ENCODE data around the gene SAMD14. TPM values are rescaled to one million over a fixed set of nuclear protein-coding genes. Genes with fewer than 3 reads are reported as not detected.

Gene SAMD14
- total RNA-seq, 4 donors from 2014 or later = 0.53 to 2.5 (median 1.0) TPM

DNA sequence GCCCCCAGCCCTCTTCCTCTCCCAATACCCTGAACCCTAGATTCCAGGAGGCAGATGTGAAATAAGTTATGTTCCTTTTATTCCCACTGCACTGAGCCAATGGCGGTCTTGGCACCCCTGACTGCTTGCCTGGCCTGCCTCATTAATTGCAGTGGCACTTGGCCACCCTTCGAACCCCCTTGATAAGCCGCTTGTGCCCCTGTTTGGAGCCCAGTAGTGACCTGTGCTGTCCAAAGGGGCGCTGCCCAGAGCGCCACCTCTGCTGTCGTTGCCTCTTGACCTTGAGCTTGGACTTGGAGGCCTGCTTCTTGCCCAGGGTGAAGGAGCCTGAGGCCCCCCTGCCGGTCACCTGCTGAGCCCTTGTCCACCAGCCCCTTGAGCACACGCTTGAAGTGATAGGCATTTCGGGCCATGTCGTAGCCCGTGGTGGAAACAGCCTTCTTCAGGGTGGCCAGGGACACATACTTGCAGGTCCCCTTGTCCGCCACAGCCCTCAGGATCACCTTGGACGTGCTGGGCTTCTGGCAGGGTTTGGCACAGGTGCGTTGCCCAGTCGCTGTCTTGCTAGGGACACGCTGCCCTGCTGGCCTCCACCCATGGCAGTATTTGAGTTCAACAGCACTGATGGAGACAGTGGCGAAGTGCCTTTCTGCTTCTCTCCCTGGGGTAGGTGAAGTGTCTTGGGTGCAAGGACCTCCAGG, 41.6 kb upstream of the SAMD14 start:
- Histone ChIP-seq H3K9me3 (no peaks in the 10 kb centered on the region), H3K4me1 (peaks cover 0 to 12% (median 0%) of the 10 kb centered on the region in 4 donors)

DNA sequence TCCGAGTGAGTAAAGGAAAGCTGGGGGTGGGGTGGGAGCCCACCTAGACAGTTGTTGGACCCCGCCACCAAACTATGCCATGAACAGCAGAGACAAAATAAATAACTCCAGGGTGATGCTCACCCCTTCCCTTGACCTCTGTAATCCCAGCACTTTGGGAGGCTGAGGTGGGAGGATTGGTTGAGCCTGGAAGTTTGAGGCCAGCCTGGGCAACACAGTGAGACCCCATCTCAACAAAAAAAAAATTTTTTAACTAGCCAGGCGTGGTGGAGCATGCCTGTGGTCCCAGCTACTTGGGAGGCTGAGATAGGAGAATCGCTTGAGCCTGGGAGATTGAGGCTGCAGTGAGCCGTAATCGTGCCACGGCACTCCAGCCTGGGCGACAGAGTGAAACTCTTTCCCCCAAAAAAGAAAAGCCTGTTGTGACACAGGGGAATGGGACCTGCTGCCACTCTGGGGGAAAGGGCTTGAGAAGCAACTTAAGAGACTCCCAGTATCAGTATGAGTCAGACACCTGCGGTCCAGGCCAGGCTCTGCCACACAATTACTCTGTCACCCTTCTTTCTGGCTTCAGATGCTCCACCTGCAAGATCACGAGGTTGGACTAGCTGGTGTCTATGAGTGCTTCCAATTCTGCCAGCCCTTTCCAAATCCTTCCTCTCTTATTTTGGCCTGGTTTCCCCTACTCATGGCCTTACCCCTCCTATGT, 40.9 kb upstream of the SAMD14 start:
- no peak for TF ChIP-seq POLR2A (IDR thresholded peaks at IDR 0.05)
- TF ChIP-seq, protein P1, sequence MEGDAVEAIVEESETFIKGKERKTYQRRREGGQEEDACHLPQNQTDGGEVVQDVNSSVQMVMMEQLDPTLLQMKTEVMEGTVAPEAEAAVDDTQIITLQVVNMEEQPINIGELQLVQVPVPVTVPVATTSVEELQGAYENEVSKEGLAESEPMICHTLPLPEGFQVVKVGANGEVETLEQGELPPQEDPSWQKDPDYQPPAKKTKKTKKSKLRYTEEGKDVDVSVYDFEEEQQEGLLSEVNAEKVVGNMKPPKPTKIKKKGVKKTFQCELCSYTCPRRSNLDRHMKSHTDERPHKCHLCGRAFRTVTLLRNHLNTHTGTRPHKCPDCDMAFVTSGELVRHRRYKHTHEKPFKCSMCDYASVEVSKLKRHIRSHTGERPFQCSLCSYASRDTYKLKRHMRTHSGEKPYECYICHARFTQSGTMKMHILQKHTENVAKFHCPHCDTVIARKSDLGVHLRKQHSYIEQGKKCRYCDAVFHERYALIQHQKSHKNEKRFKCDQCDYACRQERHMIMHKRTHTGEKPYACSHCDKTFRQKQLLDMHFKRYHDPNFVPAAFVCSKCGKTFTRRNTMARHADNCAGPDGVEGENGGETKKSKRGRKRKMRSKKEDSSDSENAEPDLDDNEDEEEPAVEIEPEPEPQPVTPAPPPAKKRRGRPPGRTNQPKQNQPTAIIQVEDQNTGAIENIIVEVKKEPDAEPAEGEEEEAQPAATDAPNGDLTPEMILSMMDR (IDR thresholded peaks at IDR 0.05) = no peak
- H3K9me3 ChIP-seq = no peaks in the 10 kb centered on the region
- H3K27ac ChIP-seq = no peak overlapping the region
- no peak overlapping the region for H3K4me3 ChIP-seq
- peaks cover 0 to 9% (median 0%) of the 10 kb centered on the region in 4 donors for H3K4me1 ChIP-seq
- DNase-seq = no peak
- H3K36me3 ChIP-seq = no peaks in the 10 kb centered on the region
- no peaks in the 10 kb centered on the region for H3K27me3 ChIP-seq

More for the DNA sequence above, 41.6 kb upstream of the SAMD14 start:
- Histone ChIP-seq H3K27me3 (no peaks in the 10 kb centered on the region), H3K27ac (no peak overlapping the region), H3K36me3 (no peaks in the 10 kb centered on the region), H3K4me3 (no peak overlapping the region)
- TF ChIP-seq POLR2A (IDR thresholded peaks at IDR 0.05) = no peak
- TF ChIP-seq, protein P1 (IDR thresholded peaks at IDR 0.05) = no peak
- DNase-seq = no peak

DNA sequence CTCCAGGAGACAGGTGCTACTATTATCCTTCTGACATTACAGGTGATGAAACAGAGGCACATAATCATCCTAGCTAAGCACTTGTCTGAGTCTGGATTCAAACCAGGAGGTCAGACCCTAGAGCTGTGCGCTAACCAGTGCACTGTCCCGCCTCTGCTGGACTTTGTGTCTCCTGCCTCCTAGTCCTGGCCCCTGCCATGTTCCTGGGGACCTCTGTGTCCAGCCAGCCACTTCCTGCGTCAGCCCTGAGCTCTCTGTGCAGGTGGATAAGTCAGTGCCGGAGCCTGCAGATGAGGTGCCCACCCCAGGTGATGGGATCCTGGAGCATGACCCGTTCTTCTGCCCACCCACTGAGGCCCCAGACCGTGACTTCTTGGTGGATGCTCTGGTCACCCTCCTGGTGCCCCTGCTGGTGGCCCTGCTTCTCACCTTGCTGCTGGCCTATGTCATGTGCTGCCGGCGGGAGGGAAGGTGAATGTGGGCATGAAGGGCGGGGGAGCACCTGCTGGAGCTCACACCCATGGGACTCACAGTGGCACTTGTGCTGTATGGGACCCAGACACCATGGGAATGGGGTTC, 40.0 kb upstream of the SAMD14 start:
- Histone ChIP-seq H3K4me3 (no peak overlapping the region), H3K27me3 (no peaks in the 10 kb centered on the region), H3K36me3 (no peaks in the 10 kb centered on the region), H3K27ac (no peak overlapping the region), H3K9me3 (no peaks in the 10 kb centered on the region), H3K4me1 (peaks cover 0 to 4% (median 0%) of the 10 kb centered on the region in 4 donors)
- TF ChIP-seq POLR2A (IDR thresholded peaks at IDR 0.05) = no peak
- no peak for DNase-seq

DNA sequence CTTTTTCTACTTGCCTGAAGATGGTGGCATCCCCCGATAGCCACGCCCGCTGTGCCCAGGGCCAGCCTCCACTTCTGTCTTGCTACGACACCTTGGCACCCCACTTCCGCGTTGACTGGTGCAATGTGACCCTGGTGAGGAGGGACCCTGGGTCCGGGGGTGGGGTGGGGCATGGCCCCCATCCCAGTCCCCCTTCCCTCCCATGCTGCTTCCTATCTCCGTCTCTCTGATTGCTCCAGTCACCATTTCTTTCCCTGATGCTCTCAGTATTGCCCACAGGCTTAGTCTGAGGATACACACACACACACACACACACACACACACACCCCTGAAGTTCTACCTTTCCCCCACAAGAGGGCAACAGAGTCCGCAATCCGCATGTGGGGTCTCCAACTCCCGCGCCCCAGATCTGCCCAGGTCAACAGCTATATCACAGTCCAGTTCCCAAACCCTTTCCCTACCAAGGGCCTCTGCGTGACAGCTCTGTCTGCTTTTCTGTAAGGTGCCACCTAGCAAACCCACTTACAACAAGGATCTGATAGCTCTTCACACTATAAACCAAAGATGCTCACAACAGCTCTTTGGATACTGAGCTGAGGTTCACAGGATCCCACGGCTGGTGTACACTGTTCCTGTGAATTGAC, 39.3 kb upstream of the SAMD14 start:
- peak in 2 of 3 donors; percentile 62 to 71 for DNase-seq
- peak overlapping the region in 1 of 4 donors; percentile 15 for H3K4me3 ChIP-seq

DNA sequence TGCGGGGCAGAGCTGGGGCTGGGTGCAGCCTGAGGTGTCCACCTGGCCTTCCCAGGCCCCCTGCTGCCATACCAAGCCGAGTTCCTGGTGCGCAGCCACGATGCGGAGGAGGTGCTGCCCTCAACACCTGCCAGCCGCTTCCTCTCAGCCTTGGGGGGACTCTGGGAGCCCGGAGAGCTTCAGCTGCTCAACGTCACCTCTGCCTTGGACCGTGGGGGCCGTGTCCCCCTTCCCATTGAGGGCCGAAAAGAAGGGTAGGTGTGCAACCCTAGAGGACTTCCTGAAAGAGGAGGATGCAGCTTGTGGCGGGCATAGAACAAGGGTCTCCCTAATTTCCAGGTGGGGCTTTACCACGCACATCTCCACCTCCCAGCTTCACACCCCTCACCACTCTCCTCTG, 38.4 kb upstream of the SAMD14 start:
- H3K4me1 ChIP-seq = peaks cover 0 to 9% (median 0%) of the 10 kb centered on the region in 4 donors
- H3K9me3 ChIP-seq = no peaks in the 10 kb centered on the region
- H3K4me3 ChIP-seq = no peak overlapping the region
- no peak for DNase-seq
- no peak overlapping the region for H3K27ac ChIP-seq
- TF ChIP-seq, protein P1 (IDR thresholded peaks at IDR 0.05) = no peak
- TF ChIP-seq POLR2A (IDR thresholded peaks at IDR 0.05) = no peak
- H3K36me3 ChIP-seq = no peaks in the 10 kb centered on the region
- no peaks in the 10 kb centered on the region for H3K27me3 ChIP-seq

More for the DNA sequence above, 39.3 kb upstream of the SAMD14 start:
- no peaks in the 10 kb centered on the region for H3K9me3 ChIP-seq
- H3K4me1 ChIP-seq = peaks cover 0 to 4% (median under 1%) of the 10 kb centered on the region in 4 donors
- H3K36me3 ChIP-seq = no peaks in the 10 kb centered on the region
- TF ChIP-seq, protein P1 (IDR thresholded peaks at IDR 0.05) = peak; percentile 68 to 84 (median 74)
- TF ChIP-seq POLR2A (IDR thresholded peaks at IDR 0.05) = peak in 1 of 2 donors; percentile 15
- H3K27ac ChIP-seq = peak overlapping the region in 1 of 4 donors; percentile 25
- no peaks in the 10 kb centered on the region for H3K27me3 ChIP-seq

All from Peyer's patch (tissue), 4 donors.